ENCODE measurements around the gene NCOA3.
"Not testable (repeated sequence)": the region's sequence is repeated elsewhere in the genome, so short reads cannot be mapped to it uniquely, and the experiment has no call there.

The NCOA3 gene

DNA sequence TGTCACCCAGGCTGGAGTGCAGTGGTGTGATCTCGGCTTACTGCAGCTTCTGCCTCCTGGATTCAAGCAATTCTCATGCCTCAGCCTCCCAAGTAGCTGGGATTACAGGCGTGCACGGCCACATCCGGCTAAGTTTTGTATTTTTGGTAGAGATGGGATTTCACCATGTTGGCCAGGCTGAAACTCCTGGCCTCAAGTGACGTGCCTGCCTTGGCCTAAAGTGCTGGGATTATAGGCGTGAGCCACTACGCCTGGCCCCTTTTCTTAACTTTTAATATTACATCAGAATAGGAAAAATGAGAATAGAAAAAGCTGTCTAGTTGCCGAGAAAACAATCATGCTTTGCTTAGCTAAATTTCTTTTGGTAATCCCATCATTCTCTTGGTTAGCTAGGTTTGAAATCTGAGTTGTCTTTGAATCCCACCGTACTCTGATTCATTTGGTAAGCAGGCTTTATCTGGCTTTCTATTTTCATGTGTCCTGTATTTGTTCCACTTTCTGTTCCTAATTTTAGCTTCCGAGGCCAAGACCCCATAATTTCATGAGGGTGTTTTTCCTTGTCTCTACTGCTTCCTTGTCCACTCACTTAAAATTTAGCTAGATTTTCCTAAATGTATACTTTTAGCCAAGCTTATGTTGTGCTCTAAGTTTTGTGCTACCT, 83.5 kb downstream of the NCOA3 start:
- DNase-seq (ENCODE audit: extremely low spot score, insufficient read length, low read depth) (no peak), FAIRE-seq (peak; percentile 56)

GRCh38 chr20:47586649-47587294, 85.1 kb downstream of the NCOA3 start:
- FAIRE-seq, result no peak

DNA sequence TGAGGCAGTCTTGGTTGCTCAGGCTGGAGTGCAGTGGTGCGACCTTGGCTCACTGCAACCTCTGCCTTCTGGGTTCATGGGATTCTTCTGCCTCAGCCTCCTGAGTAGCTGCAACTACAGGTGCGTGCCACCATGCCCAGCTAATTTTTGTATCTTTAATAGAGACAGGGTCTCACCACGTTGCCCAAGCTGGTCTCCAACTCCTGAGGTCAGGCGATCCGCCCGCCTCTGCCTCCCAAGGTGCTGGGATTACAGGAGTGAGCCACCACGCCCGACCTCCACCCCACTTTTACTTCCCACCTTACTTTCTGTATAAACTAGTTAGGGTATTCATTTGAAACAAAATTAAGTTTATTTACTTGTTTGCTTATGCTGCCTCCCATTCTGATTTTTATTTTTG, 86.5 kb downstream of the NCOA3 start:
- FAIRE-seq (no peak), DNase-seq (ENCODE audit: extremely low spot score, insufficient read length, low read depth) (no peak)

More at GRCh38 chr20:47586649-47587294, 85.1 kb downstream of the NCOA3 start:
- no peak for DNase-seq (ENCODE audit: extremely low spot score, insufficient read length, low read depth)

DNA sequence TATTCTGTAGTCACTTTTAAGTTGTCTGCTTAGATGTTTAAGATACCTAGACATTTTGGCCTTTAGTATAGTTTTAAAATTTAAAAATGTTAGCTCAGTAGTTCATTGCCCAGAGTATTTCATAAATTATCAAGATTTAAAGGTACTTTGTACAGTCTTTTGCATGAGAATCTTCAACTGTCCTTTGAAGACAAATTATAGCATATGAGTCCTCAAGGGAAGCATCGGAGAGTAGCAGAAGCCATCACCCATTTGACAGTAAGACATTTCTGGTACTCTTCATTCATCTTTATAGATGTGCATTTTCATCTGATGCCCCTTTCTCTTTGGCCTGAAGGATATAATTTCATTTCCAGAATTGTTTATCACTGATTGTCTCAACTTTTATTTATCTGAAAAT, 89.5 kb downstream of the NCOA3 start:
- no peak for DNase-seq (ENCODE audit: extremely low spot score, insufficient read length, low read depth)
- FAIRE-seq, result no peak

DNA sequence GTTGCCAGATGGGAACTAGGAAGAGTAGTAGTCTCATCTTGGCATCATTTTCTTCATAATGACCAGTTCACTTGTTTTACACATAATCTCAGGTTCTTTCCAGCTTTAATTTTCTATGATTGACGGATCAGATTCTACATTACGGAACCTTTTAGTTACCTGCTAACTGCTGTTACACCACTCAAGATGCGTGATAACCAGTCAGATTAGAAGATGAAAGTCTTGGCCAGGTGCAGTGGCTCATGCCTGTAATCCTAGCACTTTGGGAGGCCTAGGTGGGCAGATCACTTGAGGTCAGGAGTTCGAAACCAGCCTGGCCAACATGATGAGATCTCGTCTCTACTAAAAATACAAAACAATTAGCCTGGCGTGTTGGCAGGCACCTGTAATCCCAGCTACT, 92.5 kb downstream of the NCOA3 start:
- DNase-seq (ENCODE audit: extremely low spot score, insufficient read length, low read depth) (no peak), FAIRE-seq (no peak)

DNA sequence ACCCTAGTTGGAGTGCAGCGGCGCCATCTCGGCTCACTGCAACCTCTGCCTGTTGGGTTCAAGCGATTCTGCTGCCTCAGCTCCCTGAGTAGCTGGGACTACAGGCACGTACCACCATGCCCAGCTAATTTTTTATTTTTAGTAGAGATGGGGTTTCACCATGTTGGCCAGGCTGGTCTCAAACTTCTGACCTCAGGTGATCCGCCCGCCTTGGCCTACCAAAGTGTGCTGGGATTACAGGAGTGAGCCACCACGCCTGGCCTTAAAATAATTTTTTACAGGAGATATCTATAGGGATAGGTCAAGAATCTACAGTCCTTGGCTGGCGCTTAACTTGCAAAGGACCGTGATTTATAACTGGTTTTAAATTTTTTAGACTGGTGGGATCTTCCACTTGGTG, 93.5 kb downstream of the NCOA3 start:
- not testable (repeated sequence) for FAIRE-seq; DNase-seq (ENCODE audit: extremely low spot score, insufficient read length, low read depth)

DNA sequence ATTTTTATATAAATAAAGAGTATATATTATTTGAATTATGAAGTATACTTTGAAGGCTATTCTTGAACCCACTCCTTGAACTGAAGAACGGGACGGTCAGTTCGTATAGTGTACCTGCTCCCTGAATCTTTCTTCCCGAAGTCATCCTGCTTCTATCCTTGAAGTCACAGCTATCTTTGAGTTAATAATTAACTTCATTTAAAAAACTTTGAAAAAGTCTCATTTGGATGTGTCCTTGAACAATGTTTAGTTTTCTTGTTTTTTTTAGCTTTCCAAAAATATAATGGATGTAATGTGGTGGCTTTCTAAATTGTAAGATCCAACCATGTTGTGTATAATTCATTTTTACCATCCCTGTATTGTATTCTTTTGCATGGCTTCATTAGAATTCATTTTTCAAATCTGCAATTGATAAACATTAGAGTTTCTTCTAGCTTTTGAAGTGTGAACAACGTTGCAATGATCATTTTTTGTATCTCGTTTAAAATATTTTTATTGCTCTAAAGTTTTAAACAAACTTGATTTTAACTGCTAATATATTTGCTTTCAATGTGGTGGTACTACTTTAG, 94.4 kb downstream of the NCOA3 start:
- DNase-seq (ENCODE audit: extremely low spot score, insufficient read length, low read depth) (no peak), FAIRE-seq (no peak)

GRCh38 chr20:47597090-47597489, 95.4 kb downstream of the NCOA3 start:
- no peak for FAIRE-seq
- no peak for DNase-seq (ENCODE audit: extremely low spot score, insufficient read length, low read depth)

DNA sequence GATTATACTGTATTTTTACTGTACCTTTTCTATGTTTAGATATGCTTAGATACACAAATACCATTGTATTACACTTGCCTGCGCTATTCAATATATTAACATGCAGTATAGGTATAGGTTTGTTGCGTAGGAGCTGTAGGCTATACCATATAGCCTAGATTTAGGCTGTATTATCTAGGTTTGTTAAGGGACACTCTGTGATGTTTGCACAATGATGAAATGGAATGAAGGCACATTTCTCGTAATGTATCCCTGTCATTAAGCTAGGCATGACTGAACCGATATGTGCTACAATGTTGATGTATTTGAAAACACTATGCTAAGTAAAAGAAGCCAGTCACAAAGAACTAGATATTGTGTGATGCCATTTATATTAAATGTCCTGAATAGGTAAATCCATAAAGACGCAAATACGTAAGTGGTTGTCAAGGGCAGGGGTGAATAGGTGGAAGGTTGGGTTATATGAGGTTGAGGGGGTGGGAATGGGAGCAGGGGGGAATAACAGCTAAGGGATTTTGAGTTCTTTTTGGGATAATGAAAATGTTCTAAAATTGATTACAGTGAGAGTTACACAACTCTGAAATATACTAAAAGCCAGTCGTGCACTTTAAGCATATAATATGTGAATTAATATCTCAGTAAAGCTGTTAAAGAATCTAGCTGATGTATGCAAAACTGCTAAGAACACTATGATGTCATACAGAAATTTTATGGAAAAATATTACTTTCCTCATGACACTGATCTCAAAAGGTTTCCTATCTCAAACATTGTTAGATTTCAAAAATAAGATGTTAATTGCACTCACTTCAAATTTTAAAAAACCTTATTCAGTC, 97.4 kb downstream of the NCOA3 start:
- FAIRE-seq (no peak), DNase-seq (ENCODE audit: extremely low spot score, insufficient read length, low read depth) (no peak)

DNA sequence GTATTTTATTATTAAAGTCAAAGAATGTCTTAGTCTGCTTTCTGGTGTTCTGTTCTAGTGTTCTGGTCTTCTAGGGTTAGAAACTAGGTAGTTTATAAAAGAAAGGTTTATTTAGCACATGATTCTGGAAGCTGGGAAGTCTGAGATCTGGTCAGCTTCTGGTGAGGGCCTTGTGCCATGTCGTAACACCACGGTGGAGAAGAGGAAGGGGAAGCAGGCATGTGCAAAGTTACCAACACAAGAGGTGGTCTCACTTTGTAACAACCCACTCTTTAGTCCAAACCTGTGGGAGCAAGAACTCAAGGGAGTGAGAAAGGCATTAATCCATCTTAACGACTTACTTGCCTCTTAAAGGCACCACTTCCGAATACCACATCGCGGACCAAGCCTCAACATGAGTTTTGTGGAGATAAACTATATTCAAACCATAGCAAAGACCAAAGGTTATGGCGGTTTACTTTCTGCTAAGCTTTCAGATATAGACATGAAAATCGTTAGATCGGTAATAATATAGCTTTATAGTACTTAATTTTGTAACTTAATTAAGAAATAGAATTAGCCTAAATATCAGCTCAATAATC, 99.4 kb downstream of the NCOA3 start:
- DNase-seq (ENCODE audit: extremely low spot score, insufficient read length, low read depth) (no peak), FAIRE-seq (no peak)

DNA sequence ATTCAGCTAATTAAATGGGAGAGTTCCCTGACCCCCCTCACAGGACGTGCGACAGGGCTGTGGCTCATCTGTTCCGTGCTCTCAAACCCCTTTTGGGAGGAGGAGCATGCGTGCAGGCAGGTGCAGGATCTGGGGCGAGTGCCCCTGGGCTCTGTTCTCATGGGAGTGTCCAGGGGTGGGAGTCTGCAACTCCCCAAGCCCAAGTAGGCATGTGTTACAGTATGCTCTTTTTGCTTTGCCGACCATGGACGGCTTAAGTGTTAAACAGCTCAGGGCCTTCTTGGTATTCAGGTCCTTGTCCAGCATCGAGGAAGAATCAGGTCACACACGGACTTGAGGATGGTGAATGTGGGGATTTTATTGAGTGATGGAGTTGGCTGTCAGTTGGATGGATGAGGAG, 101.6 kb downstream of the NCOA3 start:
- DNase-seq (ENCODE audit: extremely low spot score, insufficient read length, low read depth) (no peak), FAIRE-seq (no peak)

- DNase-seq (ENCODE audit: extremely low spot score, insufficient read length, low read depth) (no peak), FAIRE-seq (no peak)
Measured at GRCh38 chr20:47605673-47606413, 104.2 kb downstream of the NCOA3 start.

GRCh38 chr20:47606414-47606982, 104.8 kb downstream of the NCOA3 start:
- DNase-seq (ENCODE audit: extremely low spot score, insufficient read length, low read depth) (no peak), FAIRE-seq (no peak)

- FAIRE-seq (no peak), DNase-seq (ENCODE audit: extremely low spot score, insufficient read length, low read depth) (no peak)
Measured at GRCh38 chr20:47606983-47607613, 105.4 kb downstream of the NCOA3 start.

GRCh38 chr20:47609001-47609400, 107.3 kb downstream of the NCOA3 start:
- DNase-seq (ENCODE audit: extremely low spot score, insufficient read length, low read depth) (no peak), FAIRE-seq (no peak)

DNA sequence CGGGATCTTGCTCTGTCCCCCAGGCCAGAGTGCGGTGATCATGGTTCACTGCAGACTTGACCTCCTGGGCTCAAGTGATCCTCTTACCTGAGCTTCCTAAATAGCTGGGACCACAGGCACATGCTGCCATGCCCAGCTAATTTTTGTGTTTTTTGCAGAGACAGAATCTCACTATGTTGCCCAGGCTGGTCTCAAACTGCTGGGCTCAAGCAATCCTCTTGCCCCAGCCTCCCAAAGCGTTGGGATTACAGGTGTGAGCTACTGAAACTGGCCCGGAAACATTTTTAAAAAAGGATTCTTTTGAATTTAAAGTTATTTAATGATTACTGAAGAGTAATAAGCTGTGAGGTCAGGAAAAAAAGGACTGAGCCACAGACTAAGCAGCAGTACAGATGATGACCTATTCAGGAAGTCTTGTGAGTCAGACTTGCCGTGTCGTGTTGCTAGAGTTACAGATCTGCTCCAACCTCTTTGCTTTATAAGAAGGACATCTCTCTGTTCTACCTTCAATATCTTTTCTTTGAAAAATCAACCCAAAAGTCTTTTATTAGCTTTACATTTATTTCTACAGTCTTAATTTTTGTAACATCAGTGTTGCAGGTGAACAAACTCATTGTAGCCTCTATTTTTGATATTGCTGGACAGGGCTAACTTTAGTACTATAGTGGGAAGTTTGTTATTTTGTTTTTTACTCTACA, 108.7 kb downstream of the NCOA3 start:
- FAIRE-seq, result peak; percentile 47
- peak; percentile 29 for DNase-seq (ENCODE audit: extremely low spot score, insufficient read length, low read depth)

DNA sequence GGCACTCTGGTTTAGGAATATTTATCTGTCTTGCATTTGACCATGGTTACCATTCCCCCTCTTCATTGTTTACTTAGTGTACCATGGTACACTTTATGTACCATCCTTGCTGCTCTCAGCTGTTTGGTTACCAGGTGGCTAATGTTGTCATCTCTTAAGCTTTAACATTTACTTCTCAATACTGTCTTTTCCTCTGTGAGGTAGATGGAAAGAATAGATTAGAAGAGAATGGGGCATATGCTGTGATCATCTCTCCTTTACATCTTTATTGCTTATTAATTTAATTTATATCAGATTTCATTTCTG, 109.2 kb downstream of the NCOA3 start:
- no peak for FAIRE-seq
- DNase-seq (ENCODE audit: extremely low spot score, insufficient read length, low read depth), result no peak

DNA sequence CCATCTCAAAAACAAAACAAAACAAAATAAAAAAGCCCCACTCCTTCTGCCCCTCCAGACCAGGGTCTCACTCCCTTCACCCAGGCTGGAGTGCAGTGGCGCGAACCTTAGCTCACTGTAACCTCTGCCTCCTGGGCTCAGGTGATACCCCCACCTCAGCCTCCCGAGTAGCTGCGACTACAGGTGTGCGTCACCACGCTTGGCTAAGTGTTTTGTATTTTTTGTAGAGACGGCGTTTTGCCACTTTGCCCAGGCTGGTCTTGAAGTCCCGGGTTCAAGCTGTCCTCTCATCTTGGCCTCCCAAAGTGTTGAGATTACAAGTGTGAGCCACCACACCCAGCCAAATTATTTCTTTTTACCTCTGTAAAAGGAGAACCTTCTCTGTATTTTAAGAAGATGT, 110.1 kb downstream of the NCOA3 start:
- no peak for DNase-seq (ENCODE audit: extremely low spot score, insufficient read length, low read depth)
- no peak for FAIRE-seq

- no peak for FAIRE-seq
- DNase-seq (ENCODE audit: extremely low spot score, insufficient read length, low read depth), result no peak
Measured at GRCh38 chr20:47612670-47613069, 111.0 kb downstream of the NCOA3 start.
